Astrocyte (in vitro differentiated cells and primary cell): ENCODE measurements around the gene NAALADL1. TPM values are rescaled to one million over a fixed set of nuclear protein-coding genes. Genes with fewer than 3 reads are reported as not detected.

Source experiments
- DNase-seq: peaks from one replicate; pipeline ENCODE4 v3.0.0-alpha.2; 2010; ENCODE audit warnings: low read depth
- FAIRE-seq: peaks from 2 replicates; lab custom pipeline; 2011; peaks lifted over from hg19 to GRCh38; lab: Jason Lieb, UNC
- H2AFZ ChIP-seq: 2 replicates; pipeline ENCODE4 v1.6.0; 2012; ENCODE audit warnings: low read depth, low read length, inconsistent platforms
- H3K27ac ChIP-seq: 2 replicates; pipeline ENCODE4 v1.5.1; 2011; ENCODE audit warnings: low read depth, low read length, inconsistent platforms
- H3K27me3 ChIP-seq: 2 replicates; pipeline ENCODE4 v1.6.0; 2011; ENCODE audit warnings: low read length, inconsistent platforms; ENCODE audit not compliant: insufficient read depth
- H3K36me3 ChIP-seq: 2 replicates; pipeline ENCODE4 v1.5.1; 2011; ENCODE audit warnings: low read length, inconsistent platforms; ENCODE audit not compliant: insufficient read depth
- H3K4me1 ChIP-seq: 2 replicates; pipeline ENCODE4 v1.5.1; 2011; ENCODE audit warnings: low read length, inconsistent platforms; ENCODE audit not compliant: insufficient read depth
- H3K4me2 ChIP-seq: 2 replicates; pipeline ENCODE4 v1.6.0; 2012; ENCODE audit warnings: low read length, inconsistent platforms
- H3K4me3 ChIP-seq: 2 replicates; pipeline ENCODE4 v1.5.1; 2011; ENCODE audit warnings: low read depth, mild to moderate bottlenecking, low read length, inconsistent platforms; ENCODE audit not compliant: insufficient read depth
- H3K79me2 ChIP-seq: 2 replicates; pipeline ENCODE4 v1.6.0; 2012; ENCODE audit warnings: mild to moderate bottlenecking, low read length, inconsistent platforms; ENCODE audit not compliant: insufficient read depth
- H3K9ac ChIP-seq: 2 replicates; pipeline ENCODE4 v1.6.0; 2012; ENCODE audit warnings: mild to moderate bottlenecking, low read length, inconsistent platforms
- H3K9me3 ChIP-seq: 2 replicates; pipeline ENCODE4 v1.5.1; 2012; ENCODE audit warnings: low read depth, mild to moderate bottlenecking, low read length, inconsistent platforms; ENCODE audit not compliant: insufficient read depth
- H4K20me1 ChIP-seq: 2 replicates; pipeline ENCODE4 v1.6.0; 2012; ENCODE audit warnings: low read length, inconsistent platforms; ENCODE audit not compliant: insufficient read depth
- H3K27ac Mint-ChIP-seq: one replicate; pipeline ENCODE4 v1.8.0; 2021; ENCODE audit warnings: mild to moderate bottlenecking, mixed read lengths; ENCODE audit not compliant: unreplicated experiment
- H3K27me3 Mint-ChIP-seq: one replicate; pipeline ENCODE4 v1.8.0; 2021; ENCODE audit warnings: low read depth, mixed read lengths; ENCODE audit not compliant: unreplicated experiment
- H3K36me3 Mint-ChIP-seq: one replicate; pipeline ENCODE4 v1.8.0; 2021; ENCODE audit warnings: low read depth, mixed read lengths; ENCODE audit not compliant: unreplicated experiment
- H3K4me1 Mint-ChIP-seq: one replicate; pipeline ENCODE4 v1.8.0; 2021; ENCODE audit warnings: low read depth, mixed read lengths; ENCODE audit not compliant: unreplicated experiment
- H3K4me3 Mint-ChIP-seq: one replicate; pipeline ENCODE4 v1.8.0; 2021; ENCODE audit warnings: mild to moderate bottlenecking, moderate library complexity, mixed read lengths; ENCODE audit not compliant: unreplicated experiment
- H3K9me3 Mint-ChIP-seq: one replicate; pipeline ENCODE4 v1.8.0; 2021; ENCODE audit warnings: mild to moderate bottlenecking, mixed read lengths; ENCODE audit not compliant: unreplicated experiment
- EZH2 ChIP-seq: IDR thresholded peaks from 2 replicates; pipeline ENCODE4 v1.6.1; 2012; ENCODE audit warnings: mild to moderate bottlenecking, low read length, inconsistent platforms; ENCODE audit not compliant: insufficient read depth
- total RNA-seq: library from RNA; stranded (reverse); gene quantifications from 2 replicates; pipeline ENCODE4 v1.2.1, GENCODE V29; 2021
- TF ChIP-seq, protein P1 (sequence below): IDR thresholded peaks from 2 replicates; pipeline ENCODE4 v1.5.1; 2011; ENCODE audit warnings: low read depth, mild to moderate bottlenecking, inconsistent platforms, low read length, moderate library complexity; ENCODE audit not compliant: insufficient read depth

Gene NAALADL1
- total RNA-seq, 1 donor from 2014 or later, result not detected

DNA sequence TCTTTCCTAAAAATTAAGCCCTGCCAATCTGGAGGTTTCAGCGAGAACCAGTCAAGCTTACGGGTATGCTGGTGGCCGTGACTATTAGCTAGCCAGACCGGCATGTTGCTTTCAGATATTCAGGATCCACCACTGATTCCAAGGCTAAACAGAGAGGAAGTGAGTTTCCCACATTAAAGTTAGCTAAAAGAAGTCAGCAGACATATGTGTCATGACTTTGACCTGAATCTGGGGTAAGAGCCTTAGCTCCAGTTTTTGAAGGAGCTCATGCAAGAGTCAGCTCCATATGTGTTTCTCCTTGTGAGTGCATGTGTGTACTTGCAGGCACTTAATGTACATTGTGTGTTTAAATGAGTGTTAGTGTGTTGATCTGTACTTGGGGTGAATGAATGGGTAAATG is 27.1 kb upstream of the NAALADL1 start:
- Histone ChIP-seq H3K36me3 (peaks cover 13% of the 10 kb centered on the region), H3K4me2 (peak overlapping the region; percentile 95), H3K9me3 (no peaks in the 10 kb centered on the region), H3K4me3 (peak overlapping the region; percentile 98), H3K4me1 (peaks cover 15% of the 10 kb centered on the region), H3K27me3 (no peaks in the 10 kb centered on the region), H2AFZ (no peak overlapping the region), H3K79me2 (peaks cover 56% of the 10 kb centered on the region), H4K20me1 (no peaks in the 10 kb centered on the region), H3K9ac (peak overlapping the region; percentile 99), H3K27ac (no peak overlapping the region)
- TF ChIP-seq EZH2, result no peak
- H3K27ac Mint-ChIP-seq, result peak overlapping the region; percentile 1
- peak overlapping the region; percentile 96 for H3K4me3 Mint-ChIP-seq
- no peaks in the 10 kb centered on the region for H3K27me3 Mint-ChIP-seq
- FAIRE-seq (no peak), DNase-seq (no peak)
- peaks cover 16% of the 10 kb centered on the region for H3K36me3 Mint-ChIP-seq
- no peaks in the 10 kb centered on the region for H3K9me3 Mint-ChIP-seq
- H3K4me1 Mint-ChIP-seq, result peaks cover 9% of the 10 kb centered on the region

DNA sequence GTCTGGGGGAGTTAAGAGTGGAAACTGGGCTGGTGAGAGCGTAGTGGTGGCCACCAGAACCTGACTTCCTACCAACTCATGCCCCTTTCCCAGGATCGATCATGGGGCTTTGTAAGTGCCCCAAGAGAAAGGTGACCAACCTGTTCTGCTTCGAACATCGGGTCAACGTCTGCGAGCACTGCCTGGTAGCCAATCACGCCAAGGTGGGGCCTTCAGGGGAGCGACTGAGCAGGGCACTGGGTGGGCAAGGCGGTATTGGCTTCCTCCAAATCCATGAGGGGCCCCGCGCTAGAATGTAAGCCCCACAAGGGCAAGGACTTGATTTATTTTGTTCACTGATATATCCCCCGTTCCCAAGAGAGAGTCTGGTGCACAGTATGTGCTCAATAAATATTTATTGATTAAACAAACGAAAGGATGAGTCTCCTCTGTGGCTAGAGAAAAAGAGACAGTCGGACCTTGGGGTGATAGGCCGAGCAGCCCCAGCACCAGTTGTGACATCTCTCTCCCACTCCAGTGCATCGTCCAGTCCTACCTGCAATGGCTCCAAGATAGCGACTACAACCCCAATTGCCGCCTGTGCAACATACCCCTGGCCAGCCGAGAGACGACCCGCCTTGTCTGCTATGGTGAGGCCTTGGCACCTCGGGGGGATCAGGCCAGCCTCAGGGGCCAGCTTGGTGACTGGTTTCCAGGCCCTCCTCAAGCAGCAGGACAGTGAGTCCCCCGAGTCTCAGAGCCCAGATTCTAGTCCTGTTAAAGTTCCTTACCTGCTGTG is 26.4 kb upstream of the NAALADL1 start:
- H3K9me3 Mint-ChIP-seq, result no peaks in the 10 kb centered on the region
- H3K9me3 ChIP-seq, result no peaks in the 10 kb centered on the region
- no peaks in the 10 kb centered on the region for H3K27me3 ChIP-seq
- no peaks in the 10 kb centered on the region for H4K20me1 ChIP-seq
- peak overlapping the region; percentile 95 for H3K4me2 ChIP-seq
- no peak for DNase-seq
- H3K9ac ChIP-seq, result peak overlapping the region; percentile 99
- peak overlapping the region; percentile 57 for H2AFZ ChIP-seq
- H3K4me3 ChIP-seq, result peak overlapping the region; percentile 98
- peak overlapping the region; percentile 98 for H3K27ac ChIP-seq
- peaks cover 15% of the 10 kb centered on the region for H3K36me3 Mint-ChIP-seq
- H3K79me2 ChIP-seq, result peaks cover 60% of the 10 kb centered on the region
- peaks cover 9% of the 10 kb centered on the region for H3K4me1 Mint-ChIP-seq
- no peak for FAIRE-seq
- peak overlapping the region; percentile 99 for H3K27ac Mint-ChIP-seq
- peak overlapping the region; percentile 96 for H3K4me3 Mint-ChIP-seq
- no peaks in the 10 kb centered on the region for H3K27me3 Mint-ChIP-seq
- H3K4me1 ChIP-seq, result peaks cover 15% of the 10 kb centered on the region
- TF ChIP-seq, protein P1, sequence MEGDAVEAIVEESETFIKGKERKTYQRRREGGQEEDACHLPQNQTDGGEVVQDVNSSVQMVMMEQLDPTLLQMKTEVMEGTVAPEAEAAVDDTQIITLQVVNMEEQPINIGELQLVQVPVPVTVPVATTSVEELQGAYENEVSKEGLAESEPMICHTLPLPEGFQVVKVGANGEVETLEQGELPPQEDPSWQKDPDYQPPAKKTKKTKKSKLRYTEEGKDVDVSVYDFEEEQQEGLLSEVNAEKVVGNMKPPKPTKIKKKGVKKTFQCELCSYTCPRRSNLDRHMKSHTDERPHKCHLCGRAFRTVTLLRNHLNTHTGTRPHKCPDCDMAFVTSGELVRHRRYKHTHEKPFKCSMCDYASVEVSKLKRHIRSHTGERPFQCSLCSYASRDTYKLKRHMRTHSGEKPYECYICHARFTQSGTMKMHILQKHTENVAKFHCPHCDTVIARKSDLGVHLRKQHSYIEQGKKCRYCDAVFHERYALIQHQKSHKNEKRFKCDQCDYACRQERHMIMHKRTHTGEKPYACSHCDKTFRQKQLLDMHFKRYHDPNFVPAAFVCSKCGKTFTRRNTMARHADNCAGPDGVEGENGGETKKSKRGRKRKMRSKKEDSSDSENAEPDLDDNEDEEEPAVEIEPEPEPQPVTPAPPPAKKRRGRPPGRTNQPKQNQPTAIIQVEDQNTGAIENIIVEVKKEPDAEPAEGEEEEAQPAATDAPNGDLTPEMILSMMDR, result no peak
- TF ChIP-seq EZH2, result no peak
- peaks cover 14% of the 10 kb centered on the region for H3K36me3 ChIP-seq

DNA sequence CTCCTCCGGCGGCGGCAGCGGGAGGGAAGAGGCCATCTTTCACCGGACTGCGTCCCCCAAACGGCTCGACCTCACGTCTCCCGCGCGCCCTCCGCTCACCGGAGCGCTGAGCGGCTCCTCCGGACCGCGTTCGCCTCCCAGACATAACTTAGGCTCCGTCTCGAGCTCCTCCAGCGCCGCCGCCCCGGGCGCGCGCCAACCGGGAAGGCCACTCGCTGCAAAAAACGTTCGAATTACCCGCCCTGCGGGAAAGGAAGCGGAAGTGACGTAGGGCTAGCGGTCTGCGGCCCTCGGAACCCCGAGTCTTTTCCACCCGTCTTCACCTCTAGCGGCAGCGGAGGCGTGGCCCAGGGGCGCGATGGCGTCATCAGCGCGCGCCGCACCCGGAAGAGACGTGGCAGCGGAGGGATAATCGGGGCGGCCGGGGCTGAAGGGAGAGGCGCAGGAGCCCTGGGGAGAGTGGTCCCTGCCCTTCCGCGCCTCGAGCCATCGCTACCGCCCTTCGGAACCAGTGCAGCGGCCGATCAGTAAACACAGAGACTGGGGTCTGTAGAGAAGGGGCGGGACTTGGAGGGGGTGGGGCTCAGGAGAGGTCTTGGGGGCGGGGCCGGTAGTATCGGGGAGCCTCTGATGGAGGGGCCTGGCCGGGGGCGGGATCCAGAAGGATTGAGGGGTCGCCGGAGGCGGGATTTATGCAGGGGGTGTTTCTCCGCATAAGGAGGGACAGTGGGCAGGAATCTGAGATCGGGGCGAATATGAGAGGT is 25.7 kb upstream of the NAALADL1 start, which contains the start of the genes CDCA5 and ZFPL1:
TSS of gene CDCA5 (minus strand) at position 207 of the 764 bp plus-strand sequence. CDS start at position 145, 62 bp downstream.
TSS of gene ZFPL1 (plus strand) at position 389 of the 764 bp plus-strand sequence. CDS start 477 bp downstream, outside the sequence.
- H3K4me3 ChIP-seq, result peak within 1 kb of the TSS; percentile 98
- H3K27me3 Mint-ChIP-seq, result no peaks in the 10 kb centered on the region
- H3K4me2 ChIP-seq, result peak within 1 kb of the TSS; percentile 95
- H3K27me3 ChIP-seq, result no peaks in the 10 kb centered on the region
- H3K9me3 ChIP-seq, result no peaks in the 10 kb centered on the region
- H3K4me1 ChIP-seq, result peaks cover 15% of the 10 kb centered on the region
- H3K27ac Mint-ChIP-seq, result peak within 1 kb of the TSS; percentile 99
- no peaks in the 10 kb centered on the region for H4K20me1 ChIP-seq
- peak within 1 kb of the TSS; percentile 99 for H3K9ac ChIP-seq
- H3K36me3 ChIP-seq, result peaks cover 13% of the 10 kb centered on the region
- no peaks in the 10 kb centered on the region for H3K9me3 Mint-ChIP-seq
- peaks cover 9% of the 10 kb centered on the region for H3K4me1 Mint-ChIP-seq
- peaks cover 8% of the 10 kb centered on the region for H3K36me3 Mint-ChIP-seq
- DNase-seq, result peak; percentile 87
- peak within 1 kb of the TSS; percentile 98 for H3K27ac ChIP-seq
- H3K4me3 Mint-ChIP-seq, result peak within 1 kb of the TSS; percentile 96
- TF ChIP-seq, protein P1, result no peak
- TF ChIP-seq EZH2, result no peak
- peak within 1 kb of the TSS; percentile 86 for H2AFZ ChIP-seq
- peaks cover 62% of the 10 kb centered on the region for H3K79me2 ChIP-seq
- FAIRE-seq, result no peak
